Measurements from ENCODE around the gene IGF1R. TPM values are rescaled to one million over a fixed set of nuclear protein-coding genes. Genes with fewer than 3 reads are reported as not detected.

IGF1R gene
- total RNA-seq, 1 experiment from 2014 or later, result 71.3 TPM

GRCh38 chr15:98740295-98740694 is 92.0 kb downstream of the IGF1R start:
- Histone ChIP-seq H3K9me3 (ENCODE audit: insufficient read depth, low read depth) (no peaks in the 10 kb centered on the region), H3K4me2 (no peak overlapping the region), H3K27ac (no peak overlapping the region), H3K4me1 (replicated peaks; ENCODE audit: insufficient read depth) (peaks cover 6% of the 10 kb centered on the region), H3K79me2 (ENCODE audit: low read depth) (peaks cover 95% of the 10 kb centered on the region), H3F3A (ENCODE audit: insufficient read depth, low read depth) (no peaks in the 10 kb centered on the region), H4K20me1 (ENCODE audit: insufficient read depth) (no peaks in the 10 kb centered on the region), H3K27me3 (ENCODE audit: insufficient read depth, low read depth) (no peaks in the 10 kb centered on the region), H3K4me3 (no peak overlapping the region), H3K36me3 (ENCODE audit: low read depth) (no peaks in the 10 kb centered on the region), H2AFZ (no peak overlapping the region), H3K9me2 (ENCODE audit: insufficient read depth) (no peaks in the 10 kb centered on the region)
- CTCF ChIA-PET, result no interaction called here
- BruUV-seq (replicated peaks), result no TSS peak
- TF ChIP-seq CTCF (conservative IDR thresholded peaks at IDR 0.05) (no peak), EZH2 (IDR thresholded peaks at IDR 0.05; ENCODE audit: low read depth) (no peak)
- POLR2A ChIA-PET (ENCODE audit: unreplicated experiment), result no interaction called here
- intact Hi-C loops (cut with micrococcal nuclease; ENCODE audit: unreplicated experiment), result no loop called here
- DNase-seq, result no peak

GRCh38 chr15:98740963-98741362 is 92.6 kb downstream of the IGF1R start:
- H4K20me1 ChIP-seq (ENCODE audit: insufficient read depth), result peaks cover 2% of the 10 kb centered on the region; the same call in 1 of the 2 replicates
- no peaks in the 10 kb centered on the region for H3K9me2 ChIP-seq (ENCODE audit: insufficient read depth)
- H3K27me3 ChIP-seq (ENCODE audit: insufficient read depth, low read depth), result no peaks in the 10 kb centered on the region
- no peak for DNase-seq
- H3F3A ChIP-seq (ENCODE audit: insufficient read depth, low read depth), result 0 out of 2 replicates have a peak, but pooled peaks cover 5% of the 10 kb centered on the region
- no peaks in the 10 kb centered on the region for H3K9me3 ChIP-seq (ENCODE audit: insufficient read depth, low read depth)
- TF ChIP-seq EZH2 (IDR thresholded peaks at IDR 0.05; ENCODE audit: low read depth) (no peak), CTCF (conservative IDR thresholded peaks at IDR 0.05) (no peak)
- no peak overlapping the region for H3K27ac ChIP-seq
- ChIA-PET POLR2A (ENCODE audit: unreplicated experiment) (no interaction called here), CTCF (no interaction called here)
- intact Hi-C loops (cut with micrococcal nuclease; ENCODE audit: unreplicated experiment), result no loop called here
- no peak overlapping the region for H2AFZ ChIP-seq
- no peak overlapping the region for H3K4me2 ChIP-seq
- BruUV-seq (replicated peaks), result no TSS peak
- no peaks in the 10 kb centered on the region for H3K36me3 ChIP-seq (ENCODE audit: low read depth)
- H3K79me2 ChIP-seq (ENCODE audit: low read depth), result peaks cover 95% of the 10 kb centered on the region
- peaks cover 12% of the 10 kb centered on the region for H3K4me1 ChIP-seq (replicated peaks; ENCODE audit: insufficient read depth)
- H3K4me3 ChIP-seq, result no peak overlapping the region

- intact Hi-C loops (cut with micrococcal nuclease; ENCODE audit: unreplicated experiment), result no loop called here
Observed at GRCh38 chr15:98743177-98743576, 94.8 kb downstream of the IGF1R start.

More at GRCh38 chr15:98743177-98743576, 94.8 kb downstream of the IGF1R start:
- Histone ChIP-seq H3K4me3 (no peak overlapping the region), H3K79me2 (ENCODE audit: low read depth) (peaks cover 96% of the 10 kb centered on the region), H3K9me3 (ENCODE audit: insufficient read depth, low read depth) (no peaks in the 10 kb centered on the region), H2AFZ (no peak overlapping the region), H3K27ac (no peak overlapping the region), H4K20me1 (ENCODE audit: insufficient read depth) (peaks cover 13% of the 10 kb centered on the region; the same call in 1 of the 2 replicates), H3F3A (ENCODE audit: insufficient read depth, low read depth) (0 out of 2 replicates have a peak, but pooled peaks cover 5% of the 10 kb centered on the region), H3K9me2 (ENCODE audit: insufficient read depth) (no peaks in the 10 kb centered on the region), H3K4me1 (replicated peaks; ENCODE audit: insufficient read depth) (peaks cover 20% of the 10 kb centered on the region), H3K36me3 (ENCODE audit: low read depth) (no peaks in the 10 kb centered on the region), H3K4me2 (no peak overlapping the region), H3K27me3 (ENCODE audit: insufficient read depth, low read depth) (no peaks in the 10 kb centered on the region)
- CTCF ChIA-PET, result no interaction called here
- no TSS peak for BruUV-seq (replicated peaks)
- TF ChIP-seq CTCF (conservative IDR thresholded peaks at IDR 0.05) (no peak), EZH2 (IDR thresholded peaks at IDR 0.05; ENCODE audit: low read depth) (no peak)
- no peak for DNase-seq
- POLR2A ChIA-PET (ENCODE audit: unreplicated experiment), result no interaction called here
